Natural killer cell treated with Interleukin-12 subunit alpha and Interleukin-12 subunit beta and Interleukin-15 and Interleukin-18, amount 100 ng/mL, for 72 hours (primary cell): ENCODE measurements around the gene IFT57. TPM values are rescaled to one million over a fixed set of nuclear protein-coding genes. Genes with fewer than 3 reads are reported as not detected.
"Not testable (repeated sequence)": the region's sequence is repeated elsewhere in the genome, so short reads cannot be mapped to it uniquely, and the experiment has no call there.

Experiments
- ATAC-seq, 2 donors: fragments of 150-1000 bp; cut with Tn5 transposase in 1 of 2; sonication (Bioruptor Pico), chemical (Tn5 transposase) in 1 of 2; 2 replicates each; pipeline ENCODE4 v1.10.0; 2021
- DNase-seq: peaks from one replicate; pipeline ENCODE4 v3.0.0; 2022; ENCODE audit warnings: low spot score
- H3K27ac Mint-ChIP-seq, 2 donors: 1 replicate in 1 of 2; 2 replicates in 1 of 2; pipeline ENCODE4 v1.8.0; 2022; ENCODE audit warnings: mixed read lengths in 2 of 2, mild to moderate bottlenecking in 1 of 2, moderate library complexity in 1 of 2
- H3K27me3 Mint-ChIP-seq, 2 donors: 1 replicate in 1 of 2; 2 replicates in 1 of 2; pipeline ENCODE4 v1.8.0; 2022; ENCODE audit warnings: mixed read lengths in 2 of 2
- H3K36me3 Mint-ChIP-seq: one replicate; pipeline ENCODE4 v1.8.0; 2022; ENCODE audit warnings: mixed read lengths
- H3K4me1 Mint-ChIP-seq, 2 donors: 1 replicate in 1 of 2; 2 replicates in 1 of 2; pipeline ENCODE4 v1.8.0; 2022; ENCODE audit warnings: low read depth in 2 of 2, mixed read lengths in 2 of 2, mild to moderate bottlenecking in 1 of 2
- H3K4me3 Mint-ChIP-seq: one replicate; pipeline ENCODE4 v1.8.0; 2022; ENCODE audit warnings: mixed read lengths
- H3K9me3 Mint-ChIP-seq: 2 replicates; pipeline ENCODE4 v1.8.0; 2022; ENCODE audit warnings: mixed read lengths
- total RNA-seq, 2 donors: library from RNA; stranded (reverse); gene quantifications; one replicate each; pipeline ENCODE4 v1.2.3, GENCODE V29; 2022

The IFT57 gene
- total RNA-seq, result 10 to 100 TPM; 16.4 to 32.1 TPM

GRCh38 chr3:108221911-108222852, at the start of gene IFT57:
Gene IFT57, minus strand, starts transcription at chr3:108222424. Its CDS starts 102 bp downstream, at chr3:108222322.
- H3K4me1 Mint-ChIP-seq, result peaks cover 34 to 47% of the 10 kb centered on the region in 2 donors
- peak; percentile 98 for DNase-seq
- no peaks in the 10 kb centered on the region for H3K9me3 Mint-ChIP-seq
- H3K36me3 Mint-ChIP-seq, result no peaks in the 10 kb centered on the region
- H3K4me3 Mint-ChIP-seq, result peak within 1 kb of the TSS; percentile 86
- peak; percentile 97 to 99 for ATAC-seq
- peak within 1 kb of the TSS; percentile 98 to 99 for H3K27ac Mint-ChIP-seq
- H3K27me3 Mint-ChIP-seq, result no peaks in the 10 kb centered on the region

GRCh38 chr3:108271626-108272025, 49.4 kb upstream of the IFT57 start:
- no peak overlapping the region for H3K27ac Mint-ChIP-seq
- DNase-seq (no peak), ATAC-seq (no peak)
- peaks cover 0 to 4% of the 10 kb centered on the region in 2 donors for H3K4me1 Mint-ChIP-seq
- H3K9me3 Mint-ChIP-seq, result no peaks in the 10 kb centered on the region
- H3K36me3 Mint-ChIP-seq, result no peaks in the 10 kb centered on the region
- H3K4me3 Mint-ChIP-seq, result no peak overlapping the region
- H3K27me3 Mint-ChIP-seq, result no peaks in the 10 kb centered on the region

- not testable (repeated sequence) for H3K36me3 Mint-ChIP-seq, ATAC-seq, H3K27ac Mint-ChIP-seq
Observed at GRCh38 chr3:108268235-108268634, 46.0 kb upstream of the IFT57 start.

GRCh38 chr3:108264534-108265298, 42.5 kb upstream of the IFT57 start:
- H3K4me1 Mint-ChIP-seq, H3K4me3 Mint-ChIP-seq, H3K36me3 Mint-ChIP-seq, DNase-seq, H3K27me3 Mint-ChIP-seq, H3K9me3 Mint-ChIP-seq, H3K27ac Mint-ChIP-seq, ATAC-seq: not testable (repeated sequence)

More at GRCh38 chr3:108268235-108268634, 46.0 kb upstream of the IFT57 start:
- DNase-seq, H3K4me3 Mint-ChIP-seq, H3K4me1 Mint-ChIP-seq, H3K27me3 Mint-ChIP-seq, H3K9me3 Mint-ChIP-seq: not testable (repeated sequence)

- H3K9me3 Mint-ChIP-seq, result no peaks in the 10 kb centered on the region
- H3K27ac Mint-ChIP-seq, result no peak overlapping the region
- no peaks in the 10 kb centered on the region for H3K27me3 Mint-ChIP-seq
- H3K36me3 Mint-ChIP-seq, result peaks cover under 1% of the 10 kb centered on the region
- ATAC-seq (no peak), DNase-seq (no peak)
- no peak overlapping the region for H3K4me3 Mint-ChIP-seq
- H3K4me1 Mint-ChIP-seq, result no peaks in the 10 kb centered on the region
Observed at GRCh38 chr3:108255131-108255530, 32.9 kb upstream of the IFT57 start.

GRCh38 chr3:108251844-108252243, 29.6 kb upstream of the IFT57 start:
- ATAC-seq (no peak), DNase-seq (no peak)
- no peaks in the 10 kb centered on the region for H3K27me3 Mint-ChIP-seq
- H3K4me3 Mint-ChIP-seq, result no peak overlapping the region
- no peak overlapping the region for H3K27ac Mint-ChIP-seq
- H3K9me3 Mint-ChIP-seq, result no peaks in the 10 kb centered on the region
- H3K4me1 Mint-ChIP-seq, result no peaks in the 10 kb centered on the region
- H3K36me3 Mint-ChIP-seq, result no peaks in the 10 kb centered on the region

GRCh38 chr3:108251265-108251664, 29.0 kb upstream of the IFT57 start:
- Mint-ChIP-seq H3K9me3 (no peaks in the 10 kb centered on the region), H3K4me1 (no peaks in the 10 kb centered on the region), H3K4me3 (no peak overlapping the region), H3K27me3 (no peaks in the 10 kb centered on the region), H3K27ac (no peak overlapping the region), H3K36me3 (no peaks in the 10 kb centered on the region)
- DNase-seq (no peak), ATAC-seq (no peak)

- Mint-ChIP-seq H3K4me1 (no peaks in the 10 kb centered on the region), H3K36me3 (no peaks in the 10 kb centered on the region), H3K4me3 (no peak overlapping the region), H3K27ac (no peak overlapping the region), H3K9me3 (no peaks in the 10 kb centered on the region), H3K27me3 (no peaks in the 10 kb centered on the region)
- ATAC-seq (no peak), DNase-seq (no peak)
Observed at GRCh38 chr3:108250626-108251025, 28.4 kb upstream of the IFT57 start.

- peaks cover 6% of the 10 kb centered on the region for H3K9me3 Mint-ChIP-seq
- H3K4me3 Mint-ChIP-seq, result no peak overlapping the region
- no peaks in the 10 kb centered on the region for H3K27me3 Mint-ChIP-seq
- peaks cover 6% of the 10 kb centered on the region for H3K36me3 Mint-ChIP-seq
- ATAC-seq (no peak), DNase-seq (no peak)
- peaks cover 0 to 5% of the 10 kb centered on the region in 2 donors for H3K4me1 Mint-ChIP-seq
- H3K27ac Mint-ChIP-seq, result no peak overlapping the region
Observed at GRCh38 chr3:108243243-108243642, 21.0 kb upstream of the IFT57 start.

- ATAC-seq (no peak), DNase-seq (no peak)
- H3K4me3 Mint-ChIP-seq, result no peak overlapping the region
- H3K27me3 Mint-ChIP-seq, result no peaks in the 10 kb centered on the region
- peaks cover 0 to 5% of the 10 kb centered on the region in 2 donors for H3K4me1 Mint-ChIP-seq
- H3K9me3 Mint-ChIP-seq, result peaks cover 6% of the 10 kb centered on the region
- no peak overlapping the region for H3K27ac Mint-ChIP-seq
- peaks cover 6% of the 10 kb centered on the region for H3K36me3 Mint-ChIP-seq
Observed at GRCh38 chr3:108242776-108243175, 20.6 kb upstream of the IFT57 start.

- ATAC-seq, result no peak
- Mint-ChIP-seq H3K9me3 (peaks cover 6% of the 10 kb centered on the region), H3K4me3 (no peak overlapping the region)
Observed at GRCh38 chr3:108241721-108242120, 19.5 kb upstream of the IFT57 start.

GRCh38 chr3:108241146-108241545, 18.9 kb upstream of the IFT57 start:
- no peak overlapping the region for H3K27ac Mint-ChIP-seq
- no peak for DNase-seq

More at GRCh38 chr3:108241721-108242120, 19.5 kb upstream of the IFT57 start:
- Mint-ChIP-seq H3K27ac (no peak overlapping the region), H3K4me1 (peaks cover 0 to 5% of the 10 kb centered on the region in 2 donors), H3K27me3 (no peaks in the 10 kb centered on the region), H3K36me3 (peaks cover 6% of the 10 kb centered on the region)
- DNase-seq, result no peak

GRCh38 chr3:108239082-108239481, 16.9 kb upstream of the IFT57 start:
- H3K4me1 Mint-ChIP-seq, result peaks cover 0 to 5% of the 10 kb centered on the region in 2 donors
- DNase-seq, result no peak
- no peak for ATAC-seq

More at GRCh38 chr3:108241146-108241545, 18.9 kb upstream of the IFT57 start:
- peaks cover 0 to 5% of the 10 kb centered on the region in 2 donors for H3K4me1 Mint-ChIP-seq
- ATAC-seq, result no peak
- H3K27me3 Mint-ChIP-seq, result no peaks in the 10 kb centered on the region
- no peak overlapping the region for H3K4me3 Mint-ChIP-seq
- H3K9me3 Mint-ChIP-seq, result peaks cover 6% of the 10 kb centered on the region
- H3K36me3 Mint-ChIP-seq, result peaks cover 6% of the 10 kb centered on the region

GRCh38 chr3:108235290-108235689, 13.1 kb upstream of the IFT57 start:
- Mint-ChIP-seq H3K27me3 (no peaks in the 10 kb centered on the region), H3K4me3 (no peak overlapping the region), H3K9me3 (no peaks in the 10 kb centered on the region), H3K27ac (no peak overlapping the region), H3K4me1 (peaks cover 0 to 5% of the 10 kb centered on the region in 2 donors), H3K36me3 (no peaks in the 10 kb centered on the region)
- DNase-seq (no peak), ATAC-seq (no peak)

More at GRCh38 chr3:108239082-108239481, 16.9 kb upstream of the IFT57 start:
- no peak overlapping the region for H3K27ac Mint-ChIP-seq
- no peaks in the 10 kb centered on the region for H3K27me3 Mint-ChIP-seq
- H3K4me3 Mint-ChIP-seq, result no peak overlapping the region
- H3K9me3 Mint-ChIP-seq, result peaks cover 3% of the 10 kb centered on the region
- H3K36me3 Mint-ChIP-seq, result peaks cover 3% of the 10 kb centered on the region
